ENCODE data around the gene KCNQ2. TPM values are rescaled to one million over a fixed set of nuclear protein-coding genes. Genes with fewer than 3 reads are reported as not detected.

Gene KCNQ2
- total RNA-seq, 1 experiment from 2014 or later = 0.25 TPM

GRCh38 chr20:63519668-63520503 lies 47.4 kb upstream of the KCNQ2 start:
- Histone ChIP-seq H3K4me3 (ENCODE audit: low read depth, low read length) (peak overlapping the region; percentile 97), H3K4me1 (peaks cover 14% of the 10 kb centered on the region), H3K9me3 (peaks cover 17% of the 10 kb centered on the region), H3K36me3 (ENCODE audit: control insufficient read depth, insufficient read depth, low read length) (peaks cover 19% of the 10 kb centered on the region), H3K27me3 (replicated peaks; ENCODE audit: control insufficient read depth, insufficient read depth, low read length) (no peaks in the 10 kb centered on the region)
- Mint-ChIP-seq H3K27ac (ENCODE audit: unreplicated experiment) (peak overlapping the region; percentile 95), H3K4me1 (ENCODE audit: low read depth, unreplicated experiment) (no peaks in the 10 kb centered on the region), H3K4me3 (ENCODE audit: unreplicated experiment) (peak overlapping the region; percentile 92), H3K27me3 (ENCODE audit: insufficient read depth, unreplicated experiment) (no peaks in the 10 kb centered on the region), H3K9me3 (ENCODE audit: unreplicated experiment) (no peaks in the 10 kb centered on the region), H3K36me3 (ENCODE audit: insufficient read depth, unreplicated experiment) (peaks cover 58% of the 10 kb centered on the region)
- BruUV-seq (replicated peaks) = TSS peak; percentile 31
- POLR2A ChIA-PET = interaction anchor here (0.5 to 2.4 kb wide), 36 partner anchors 9 to 1221 kb away, joined by 3 to 21 read pairs (median 4); partner anchors contain the start of genes ARFGAP1, ARFRP1, HELZ2 and PTK6
- peak; percentile 88 to 94 for DNase-seq
- CTCF ChIA-PET = interaction anchor here (0.6 to 2.5 kb wide), 14 partner anchors 11 to 519 kb away, joined by 3 to 20 read pairs (median 6); partner anchors contain the start of gene ARFGAP1
- intact Hi-C loops (cut with micrococcal nuclease; ENCODE audit: unreplicated experiment) = loop anchor here (1.0 kb wide), 1 partner anchor 24 kb away; no protein-coding TSS in a partner anchor
- TF ChIP-seq CTCF (IDR thresholded peaks at IDR 0.05; ENCODE audit: insufficient read depth in 1 of 2, low read depth in 1 of 2, low read length in 1 of 2, severe bottlenecking in 1 of 2, unreplicated experiment in 1 of 2) = peak; percentile 66 to 85

DNA sequence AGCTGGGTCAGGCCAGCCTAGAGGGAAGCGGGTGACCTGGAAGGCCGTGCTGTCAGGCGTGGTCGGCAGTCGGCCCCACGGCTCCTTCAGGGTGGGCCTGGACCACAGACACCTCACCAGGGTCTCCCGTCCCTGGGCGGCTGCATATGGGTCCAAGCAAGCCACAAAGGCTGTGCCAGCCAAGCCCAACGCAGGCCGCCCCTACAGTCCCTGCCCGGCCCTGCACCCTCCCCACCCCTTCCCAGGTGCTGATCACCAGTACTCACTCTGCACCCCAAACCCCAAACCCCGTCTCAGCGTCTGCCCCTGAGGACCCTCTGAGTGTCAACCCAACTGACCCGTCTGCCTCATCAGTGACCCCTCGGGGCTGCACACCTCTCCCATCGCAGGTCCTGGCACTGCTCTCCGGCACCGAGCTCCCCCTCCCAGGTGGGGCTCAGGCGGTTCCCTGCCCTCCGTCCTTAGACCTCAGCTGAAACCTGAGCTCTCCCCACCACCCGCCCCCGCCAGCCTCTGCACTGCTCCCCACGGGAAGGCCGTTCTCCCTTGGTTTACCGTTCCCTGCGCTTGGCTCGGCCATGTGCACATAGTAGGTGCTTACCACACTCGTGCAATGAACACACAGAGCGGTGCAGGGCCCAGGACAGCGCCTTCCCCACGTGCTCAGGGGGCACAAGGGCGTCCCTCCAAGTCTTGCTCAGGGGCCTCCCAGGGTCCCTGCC lies 46.7 kb upstream of the KCNQ2 start:
- DNase-seq = no peak
- intact Hi-C loops (cut with micrococcal nuclease; ENCODE audit: unreplicated experiment) = no loop called here
- H3K4me1 ChIP-seq = peaks cover 14% of the 10 kb centered on the region
- ChIA-PET CTCF (no interaction called here), POLR2A (interaction anchor here (2.4 kb wide), 1 partner anchor 12 kb away, joined by 21 read pairs; no protein-coding TSS in a partner anchor)
- H3K27me3 Mint-ChIP-seq (ENCODE audit: insufficient read depth, unreplicated experiment) = no peaks in the 10 kb centered on the region
- peaks cover 19% of the 10 kb centered on the region for H3K36me3 ChIP-seq (ENCODE audit: control insufficient read depth, insufficient read depth, low read length)
- peaks cover 50% of the 10 kb centered on the region for H3K36me3 Mint-ChIP-seq (ENCODE audit: insufficient read depth, unreplicated experiment)
- H3K27ac Mint-ChIP-seq (ENCODE audit: unreplicated experiment) = peak overlapping the region; percentile 95
- no TSS peak for BruUV-seq (replicated peaks)
- H3K9me3 Mint-ChIP-seq (ENCODE audit: unreplicated experiment) = no peaks in the 10 kb centered on the region
- H3K4me1 Mint-ChIP-seq (ENCODE audit: low read depth, unreplicated experiment) = no peaks in the 10 kb centered on the region
- peak overlapping the region; percentile 97 for H3K4me3 ChIP-seq (ENCODE audit: low read depth, low read length)
- H3K4me3 Mint-ChIP-seq (ENCODE audit: unreplicated experiment) = peak overlapping the region; percentile 92
- no peak for TF ChIP-seq CTCF (IDR thresholded peaks at IDR 0.05; ENCODE audit: insufficient read depth in 1 of 2, low read depth in 1 of 2, low read length in 1 of 2, severe bottlenecking in 1 of 2, unreplicated experiment in 1 of 2)
- no peaks in the 10 kb centered on the region for H3K27me3 ChIP-seq (replicated peaks; ENCODE audit: control insufficient read depth, insufficient read depth, low read length)
- peaks cover 17% of the 10 kb centered on the region for H3K9me3 ChIP-seq

- peak overlapping the region; percentile 92 for H3K4me3 Mint-ChIP-seq (ENCODE audit: unreplicated experiment)
- TF ChIP-seq CTCF (IDR thresholded peaks at IDR 0.05; ENCODE audit: insufficient read depth in 1 of 2, low read depth in 1 of 2, low read length in 1 of 2, severe bottlenecking in 1 of 2, unreplicated experiment in 1 of 2) = no peak
- intact Hi-C loops (cut with micrococcal nuclease; ENCODE audit: unreplicated experiment) = no loop called here
- Histone ChIP-seq H3K36me3 (ENCODE audit: control insufficient read depth, insufficient read depth, low read length) (peaks cover 17% of the 10 kb centered on the region), H3K4me3 (ENCODE audit: low read depth, low read length) (no peak overlapping the region), H3K9me3 (peaks cover 11% of the 10 kb centered on the region), H3K4me1 (peaks cover 14% of the 10 kb centered on the region), H3K27me3 (replicated peaks; ENCODE audit: control insufficient read depth, insufficient read depth, low read length) (no peaks in the 10 kb centered on the region)
- no TSS peak for BruUV-seq (replicated peaks)
- H3K9me3 Mint-ChIP-seq (ENCODE audit: unreplicated experiment) = no peaks in the 10 kb centered on the region
- peaks cover 43% of the 10 kb centered on the region for H3K36me3 Mint-ChIP-seq (ENCODE audit: insufficient read depth, unreplicated experiment)
- H3K4me1 Mint-ChIP-seq (ENCODE audit: low read depth, unreplicated experiment) = no peaks in the 10 kb centered on the region
- POLR2A ChIA-PET = interaction anchor here (0.6 kb wide), 1 partner anchor 8 kb away, joined by 3 read pairs; no protein-coding TSS in a partner anchor
- CTCF ChIA-PET = interaction anchor here (0.6 kb wide), 1 partner anchor 50 kb away, joined by 3 read pairs; no protein-coding TSS in a partner anchor
- DNase-seq = no peak
- no peak overlapping the region for H3K27ac Mint-ChIP-seq (ENCODE audit: unreplicated experiment)
- H3K27me3 Mint-ChIP-seq (ENCODE audit: insufficient read depth, unreplicated experiment) = no peaks in the 10 kb centered on the region
These were observed 46.0 kb upstream of the KCNQ2 start for GRCh38 chr20:63518351-63518861.

All from Caco-2 (cell line).